WERI-Rb-1 (cell line): Measurements from ENCODE around the gene CDKAL1.

Source experiments
- DNase-seq: peaks from one replicate; pipeline ENCODE4 v3.0.0-alpha.2; 2020
- H3K27ac ChIP-seq: fragments of 250-450 bp; sonication (Bioruptor Pico); 2 replicates; pipeline ENCODE4 v1.5.1; 2020; ENCODE audit warnings: mild to moderate bottlenecking, moderate library complexity
- H3K27me3 ChIP-seq: fragments of 250-450 bp; sonication (Bioruptor Pico); 2 replicates; pipeline ENCODE4 v1.5.1; 2021; ENCODE audit warnings: mild to moderate bottlenecking, low read depth, moderate library complexity; ENCODE audit not compliant: insufficient read depth, severe bottlenecking
- H3K36me3 ChIP-seq: fragments of 250-450 bp; sonication (Bioruptor Pico); 2 replicates; pipeline ENCODE4 v1.5.1; 2020; ENCODE audit warnings: mild to moderate bottlenecking, moderate library complexity
- H3K4me3 ChIP-seq: 2 replicates; pipeline ENCODE4 v1.5.1; 2011; ENCODE audit warnings: low read depth, mild to moderate bottlenecking, control low read depth, low read length
- H3K9me3 ChIP-seq: fragments of 250-450 bp; sonication (Bioruptor Pico); 2 replicates; pipeline ENCODE4 v1.5.1; 2021; ENCODE audit warnings: mild to moderate bottlenecking, moderate library complexity; ENCODE audit not compliant: severe bottlenecking
- CTCF ChIP-seq: IDR thresholded peaks from 2 replicates; pipeline ENCODE4 v1.5.1; 2011; ENCODE audit warnings: low read depth, mild to moderate bottlenecking, control low read depth, inconsistent platforms, low read length

CDKAL1 gene

GRCh38 chr6:21273451-21273850 is 739.2 kb downstream of the CDKAL1 start:
- TF ChIP-seq CTCF, result no peak
- no peak for DNase-seq
- Histone ChIP-seq H3K4me3 (no peak overlapping the region), H3K27ac (no peak overlapping the region), H3K27me3 (no peaks in the 10 kb centered on the region), H3K9me3 (peaks cover 3% of the 10 kb centered on the region), H3K36me3 (no peaks in the 10 kb centered on the region)

GRCh38 chr6:21274851-21275250 is 740.6 kb downstream of the CDKAL1 start:
- DNase-seq, result no peak
- H3K9me3 ChIP-seq, result peaks cover 3% of the 10 kb centered on the region
- TF ChIP-seq CTCF, result no peak

GRCh38 chr6:21277601-21278374 is 743.5 kb downstream of the CDKAL1 start:
- peaks cover 3% of the 10 kb centered on the region for H3K9me3 ChIP-seq
- TF ChIP-seq CTCF, result no peak
- H3K4me3 ChIP-seq, result no peak overlapping the region
- DNase-seq, result no peak
- H3K36me3 ChIP-seq, result no peaks in the 10 kb centered on the region
- no peaks in the 10 kb centered on the region for H3K27me3 ChIP-seq
- no peak overlapping the region for H3K27ac ChIP-seq

More at GRCh38 chr6:21274851-21275250, 740.6 kb downstream of the CDKAL1 start:
- Histone ChIP-seq H3K4me3 (no peak overlapping the region), H3K27ac (no peak overlapping the region), H3K27me3 (no peaks in the 10 kb centered on the region), H3K36me3 (no peaks in the 10 kb centered on the region)

- Histone ChIP-seq H3K36me3 (no peaks in the 10 kb centered on the region), H3K27me3 (no peaks in the 10 kb centered on the region), H3K9me3 (no peaks in the 10 kb centered on the region), H3K4me3 (no peak overlapping the region), H3K27ac (no peak overlapping the region)
- DNase-seq, result peak; percentile 70
- no peak for TF ChIP-seq CTCF
Observed at GRCh38 chr6:21278375-21278745, 744.1 kb downstream of the CDKAL1 start.

GRCh38 chr6:21279619-21280018 is 745.4 kb downstream of the CDKAL1 start:
- no peak for TF ChIP-seq CTCF
- no peaks in the 10 kb centered on the region for H3K27me3 ChIP-seq
- no peak overlapping the region for H3K4me3 ChIP-seq
- no peak overlapping the region for H3K27ac ChIP-seq
- no peaks in the 10 kb centered on the region for H3K36me3 ChIP-seq
- DNase-seq, result no peak
- no peaks in the 10 kb centered on the region for H3K9me3 ChIP-seq

- H3K9me3 ChIP-seq, result no peaks in the 10 kb centered on the region
- no peaks in the 10 kb centered on the region for H3K27me3 ChIP-seq
- no peak for TF ChIP-seq CTCF
- no peaks in the 10 kb centered on the region for H3K36me3 ChIP-seq
- no peak overlapping the region for H3K4me3 ChIP-seq
- DNase-seq, result no peak
- H3K27ac ChIP-seq, result no peak overlapping the region
Observed at GRCh38 chr6:21281366-21281765, 747.1 kb downstream of the CDKAL1 start.
